Bronchial epithelial cell (primary cell): ENCODE measurements around the gene GPHA2. TPM values are rescaled to one million over a fixed set of nuclear protein-coding genes. Genes with fewer than 3 reads are reported as not detected.

Experiments
- DNase-seq: peaks from one replicate; pipeline ENCODE4 v3.0.0-alpha.2; 2010; ENCODE audit warnings: low read depth
- FAIRE-seq: peaks from 2 replicates; lab custom pipeline; 2011; peaks lifted over from hg19 to GRCh38; lab: Jason Lieb, UNC
- H3K27me3 ChIP-seq: 2 replicates; pipeline ENCODE4 v1.5.1; 2011; ENCODE audit warnings: low read length; ENCODE audit not compliant: control insufficient read depth, insufficient read depth
- H3K36me3 ChIP-seq: 2 replicates; pipeline ENCODE4 v1.5.1; 2011; ENCODE audit warnings: low read length; ENCODE audit not compliant: control insufficient read depth, insufficient read depth
- H3K4me3 ChIP-seq: 2 replicates; pipeline ENCODE4 v1.5.1; 2011; ENCODE audit warnings: mild to moderate bottlenecking, low read depth, low read length, control low read depth
- CTCF ChIP-seq: IDR thresholded peaks from 2 replicates; pipeline ENCODE4 v1.5.1; 2011; ENCODE audit warnings: mild to moderate bottlenecking, moderate library complexity, low read length, control low read depth, inconsistent platforms; ENCODE audit not compliant: insufficient read depth, severe bottlenecking
- total RNA-seq: library from RNA; depleted of rRNA; stranded (reverse); fragments of >200 nt; gene quantifications from 2 replicates; pipeline ENCODE4 v1.2.1, GENCODE V29; 2014

Gene GPHA2
- total RNA-seq, 1 donor from 2014 or later = not detected

GRCh38 chr11:64900263-64900678 is 35.4 kb downstream of the GPHA2 start:
- DNase-seq (peak; percentile 64), FAIRE-seq (no peak)
- no peak for TF ChIP-seq CTCF
- Histone ChIP-seq H3K27me3 (no peaks in the 10 kb centered on the region), H3K36me3 (peaks cover 21% of the 10 kb centered on the region), H3K4me3 (no peak overlapping the region)

- no peak for FAIRE-seq
- no peak for DNase-seq
- Histone ChIP-seq H3K4me3 (no peak overlapping the region), H3K27me3 (no peaks in the 10 kb centered on the region), H3K36me3 (peaks cover 23% of the 10 kb centered on the region)
- TF ChIP-seq CTCF = no peak
Observed at GRCh38 chr11:64898541-64898940, 37.2 kb downstream of the GPHA2 start.

- Histone ChIP-seq H3K27me3 (no peaks in the 10 kb centered on the region), H3K36me3 (peaks cover 21% of the 10 kb centered on the region), H3K4me3 (no peak overlapping the region)
- FAIRE-seq (no peak), DNase-seq (no peak)
- TF ChIP-seq CTCF = no peak
Observed at GRCh38 chr11:64898076-64898445, 37.6 kb downstream of the GPHA2 start.

GRCh38 chr11:64897381-64898075 is 38.2 kb downstream of the GPHA2 start:
- no peaks in the 10 kb centered on the region for H3K27me3 ChIP-seq
- DNase-seq (no peak), FAIRE-seq (no peak)
- TF ChIP-seq CTCF = no peak
- H3K4me3 ChIP-seq = no peak overlapping the region
- H3K36me3 ChIP-seq = peaks cover 20% of the 10 kb centered on the region

- FAIRE-seq (no peak), DNase-seq (no peak)
- no peaks in the 10 kb centered on the region for H3K27me3 ChIP-seq
- H3K4me3 ChIP-seq = no peak overlapping the region
- TF ChIP-seq CTCF = no peak
- peaks cover 17% of the 10 kb centered on the region for H3K36me3 ChIP-seq
Observed at GRCh38 chr11:64896448-64897022, 39.2 kb downstream of the GPHA2 start.
